Effector CD4-positive, alpha-beta T cell (primary cell): ENCODE measurements around the gene HSF5.
"Not testable (repeated sequence)": the region's sequence is repeated elsewhere in the genome, so short reads cannot be mapped to it uniquely, and the experiment has no call there.

Experiments
- DNase-seq: peaks from one replicate; pipeline ENCODE4 v3.0.0-alpha.2; 2020

The HSF5 gene

DNA sequence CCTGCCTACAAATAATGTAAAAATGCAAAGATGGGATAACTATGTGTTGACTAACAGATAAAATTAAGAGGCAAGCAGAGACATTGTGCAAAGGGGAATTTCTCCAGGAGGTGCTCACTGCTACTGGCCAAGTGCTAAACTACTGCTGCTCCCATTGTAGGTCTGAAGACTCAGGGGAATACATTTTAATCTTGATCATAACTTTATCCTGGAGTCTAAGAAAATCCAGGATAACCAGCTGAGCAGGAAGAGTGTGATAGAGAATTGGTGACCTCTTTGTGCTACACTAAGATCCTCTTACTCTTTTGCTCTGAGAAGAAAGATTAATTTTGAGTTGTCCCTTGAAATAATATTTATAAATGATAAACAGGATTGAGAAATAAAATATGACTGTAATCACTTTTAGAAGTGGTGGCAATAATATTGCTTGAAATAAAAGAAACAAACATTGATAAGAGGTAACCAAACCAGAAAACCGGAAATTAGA lies 76.8 kb downstream of the HSF5 start:
- DNase-seq: no peak

DNA sequence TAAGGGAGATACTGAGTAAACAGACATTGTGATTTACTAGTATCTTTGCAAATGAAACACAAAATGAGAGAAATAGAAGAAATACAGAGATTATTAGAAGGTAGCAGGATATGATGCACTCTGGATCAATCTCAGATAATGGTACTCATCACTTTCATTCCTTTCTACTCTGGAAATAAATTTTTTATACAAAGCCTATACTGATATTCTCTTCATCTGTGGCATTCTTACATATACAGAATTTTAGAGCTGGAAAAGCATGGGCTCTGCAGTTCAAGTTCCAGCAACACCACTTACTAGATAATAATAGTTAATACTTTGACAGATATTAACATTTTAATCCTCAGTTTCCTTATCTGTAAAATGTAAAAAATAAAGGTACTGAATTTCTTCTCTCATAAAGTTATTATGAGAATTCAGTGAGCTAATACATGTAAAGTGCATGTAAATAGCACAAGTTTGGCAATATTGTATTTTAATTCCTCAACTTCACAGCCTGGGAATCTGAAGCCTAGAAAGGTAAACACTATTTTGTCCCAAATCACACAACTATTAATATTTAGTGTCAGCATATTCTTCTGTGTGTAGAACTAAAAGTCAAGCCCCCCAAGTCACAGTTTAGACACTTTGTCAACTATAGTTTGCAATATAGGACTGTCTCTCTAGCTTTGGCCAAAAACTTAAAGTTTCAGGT lies 77.3 kb downstream of the HSF5 start:
- no peak for DNase-seq

DNA sequence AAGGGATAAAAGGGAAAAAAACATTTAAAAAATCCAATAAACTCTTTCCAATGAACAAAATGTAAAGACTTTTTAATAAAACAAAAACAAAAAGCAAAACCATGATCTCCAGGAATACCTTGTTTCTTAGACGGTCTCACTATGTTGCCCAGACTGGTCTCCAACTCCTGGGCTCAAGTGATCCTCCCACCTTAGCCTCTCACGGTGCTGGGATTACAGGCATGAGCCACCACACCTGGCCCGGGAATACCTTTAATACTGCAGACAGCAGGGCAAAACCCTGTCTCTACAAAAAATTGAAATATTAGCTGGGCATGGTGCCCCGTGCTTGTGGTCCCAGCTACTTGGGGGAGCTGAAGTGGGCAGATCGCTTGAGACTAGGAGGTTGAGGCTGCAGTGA lies 78.8 kb downstream of the HSF5 start:
- no peak for DNase-seq

DNA sequence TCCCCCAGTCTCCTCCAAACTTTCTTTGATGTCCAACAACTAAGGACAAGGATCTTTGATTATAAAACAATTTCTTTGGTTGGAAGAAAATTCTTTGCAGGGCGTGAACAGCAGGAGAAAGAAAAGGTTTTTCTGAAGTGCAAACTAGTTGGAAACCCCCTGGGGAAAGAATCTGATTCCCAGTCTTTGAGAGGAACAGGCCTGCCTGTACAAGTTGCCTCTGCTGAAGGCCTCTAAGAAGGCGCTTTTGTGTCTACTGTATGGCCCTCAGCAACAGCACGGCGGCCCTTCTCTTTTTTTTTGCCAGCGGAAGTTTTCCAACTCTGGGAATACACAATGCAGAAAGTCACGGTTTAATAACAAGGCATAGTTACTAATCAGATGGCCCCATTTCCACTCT lies 84.9 kb downstream of the HSF5 start:
- DNase-seq: no peak

DNA sequence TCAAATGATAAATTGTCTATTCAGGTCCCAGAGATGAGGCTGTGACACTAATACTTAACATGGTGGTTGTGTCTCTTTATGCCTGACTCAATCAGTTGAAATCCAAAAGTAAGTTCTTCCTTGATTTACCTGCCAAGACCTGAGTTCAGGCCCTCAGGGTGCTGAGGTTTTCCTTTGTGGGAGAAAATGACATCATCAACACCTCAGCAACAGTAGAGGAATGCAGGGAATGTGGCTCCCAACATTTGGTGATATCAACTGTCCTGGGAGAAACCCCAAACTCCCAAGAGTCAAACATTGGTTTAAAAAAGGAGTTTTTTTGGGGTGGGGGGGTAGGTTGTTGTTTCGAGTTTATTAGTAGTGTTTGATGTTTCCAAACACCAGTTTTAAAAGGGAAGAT lies 85.5 kb downstream of the HSF5 start:
- DNase-seq: no peak

DNA sequence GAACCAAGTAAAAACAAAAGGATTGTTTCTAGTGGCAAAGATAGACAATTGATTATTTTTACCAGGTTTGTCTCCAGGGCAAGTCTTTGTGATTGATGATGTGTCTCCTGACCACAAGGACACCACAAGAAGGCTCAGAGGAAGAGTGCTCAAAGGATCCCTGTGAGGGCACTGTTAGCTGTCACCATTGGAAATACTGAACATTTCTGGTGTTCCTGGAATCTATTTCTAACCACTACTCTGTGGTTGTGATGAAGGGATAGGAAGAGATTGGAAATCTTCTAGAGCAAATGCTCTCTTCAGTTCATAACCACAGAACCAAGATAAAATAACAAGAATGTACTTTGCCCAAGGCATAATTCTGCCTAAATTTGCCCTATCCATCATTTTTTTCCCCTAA lies 86.2 kb downstream of the HSF5 start:
- no peak for DNase-seq

DNA sequence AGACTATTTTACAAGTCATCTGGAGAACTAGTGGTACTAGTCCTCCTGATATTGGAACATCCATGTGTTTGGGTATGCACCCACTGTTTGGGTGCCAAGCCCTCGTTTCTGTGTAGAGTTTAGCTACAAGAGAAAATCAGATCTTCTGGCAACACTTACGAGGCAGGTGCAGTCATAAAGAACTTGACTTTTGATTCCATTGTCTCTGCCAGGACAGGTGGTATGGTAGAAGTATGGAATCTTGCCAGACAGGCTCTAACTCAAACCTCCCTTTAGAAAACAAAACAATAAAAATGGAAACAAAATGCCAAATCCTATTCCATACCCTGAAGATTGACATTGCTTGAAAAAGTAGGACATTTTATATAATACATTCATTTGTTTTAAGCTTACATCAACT lies 86.9 kb downstream of the HSF5 start:
- DNase-seq: no peak

DNA sequence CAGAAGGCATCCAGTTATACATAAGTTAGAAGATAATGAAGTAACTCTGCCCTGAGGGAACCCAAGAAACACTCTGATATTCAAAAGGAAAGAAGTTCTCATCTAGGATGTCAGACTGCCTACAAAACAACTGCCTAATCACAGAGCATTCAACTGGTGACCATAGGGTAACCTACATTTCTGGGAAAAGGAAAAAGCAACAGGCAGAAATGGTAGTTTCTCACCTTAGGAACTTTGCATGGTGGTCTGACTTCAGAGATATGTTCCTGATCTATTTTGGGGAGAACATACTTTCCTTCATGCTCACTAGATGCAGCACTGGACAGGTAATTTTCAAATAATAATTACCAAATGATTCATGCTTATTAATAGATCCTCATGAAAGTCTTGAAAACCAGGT lies 87.4 kb downstream of the HSF5 start:
- DNase-seq: no peak

DNA sequence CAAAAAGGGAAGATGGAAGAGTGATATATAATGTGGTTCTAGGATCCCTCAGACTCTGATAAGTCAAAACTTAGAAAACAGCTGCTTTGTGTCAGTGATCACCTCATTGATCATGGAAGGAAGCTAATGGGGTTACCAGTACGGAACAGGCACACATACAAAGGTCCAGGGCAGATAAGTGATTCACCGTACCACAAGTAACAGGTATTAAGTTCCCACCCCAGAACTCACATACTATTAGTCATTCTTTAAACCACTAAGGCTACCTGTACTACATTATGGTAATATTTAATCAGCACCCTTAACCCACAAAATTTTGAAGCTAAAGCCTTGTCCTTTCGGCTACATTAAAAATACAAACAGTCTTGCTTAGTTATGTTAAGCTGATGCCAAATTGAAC lies 88.2 kb downstream of the HSF5 start:
- no peak for DNase-seq

DNA sequence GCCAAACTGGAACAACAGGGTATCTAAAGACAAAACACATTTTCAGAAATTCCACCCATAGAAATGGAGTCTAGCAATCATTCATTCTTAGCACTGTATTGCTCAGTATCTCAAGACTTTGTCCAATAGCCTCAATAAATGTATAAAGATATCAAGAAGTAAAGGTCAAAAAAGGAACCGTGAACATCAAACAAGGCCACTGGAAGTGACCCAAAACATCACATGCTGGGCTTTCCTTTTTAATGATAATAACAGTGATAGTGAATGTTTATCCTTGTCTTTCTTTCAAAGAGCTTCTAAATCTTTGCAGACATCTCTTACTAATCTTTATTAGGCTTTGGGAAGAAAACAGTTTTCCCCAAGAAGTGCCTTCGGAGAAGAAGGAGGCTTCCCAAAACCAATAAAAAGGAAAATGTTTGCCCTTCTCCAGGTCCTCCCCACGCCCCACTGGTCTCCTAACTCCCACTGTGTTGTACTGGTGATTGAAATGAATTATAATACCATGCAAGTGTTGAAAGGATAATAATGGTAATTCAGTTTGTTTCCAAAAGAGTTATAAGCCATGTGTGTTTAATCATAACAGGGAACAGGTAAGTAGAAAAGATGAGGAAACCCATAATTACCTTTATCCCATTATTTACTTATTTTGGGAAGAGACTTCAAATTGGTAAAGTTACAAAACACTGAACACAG lies 89.5 kb downstream of the HSF5 start:
- no peak for DNase-seq

DNA sequence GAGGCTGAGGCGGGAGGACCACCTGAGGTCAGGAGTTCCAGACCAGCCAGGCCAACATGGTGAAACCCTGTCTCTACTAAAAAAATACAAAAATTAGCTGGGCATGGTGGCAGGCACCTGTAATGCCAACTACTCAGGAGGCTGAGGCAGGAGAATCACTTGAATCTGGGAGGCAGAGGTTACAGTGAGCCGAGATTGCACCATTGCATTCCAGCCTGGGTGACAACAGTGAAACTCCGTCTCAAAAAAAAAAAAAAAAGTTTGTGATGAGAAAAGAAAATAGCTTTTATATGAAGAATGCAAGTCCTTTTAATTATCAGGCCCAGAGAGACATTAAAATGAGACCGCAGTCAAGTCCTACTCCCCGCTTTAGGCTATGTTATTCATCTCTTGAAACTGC lies 90.8 kb downstream of the HSF5 start:
- not testable (repeated sequence) for DNase-seq

DNA sequence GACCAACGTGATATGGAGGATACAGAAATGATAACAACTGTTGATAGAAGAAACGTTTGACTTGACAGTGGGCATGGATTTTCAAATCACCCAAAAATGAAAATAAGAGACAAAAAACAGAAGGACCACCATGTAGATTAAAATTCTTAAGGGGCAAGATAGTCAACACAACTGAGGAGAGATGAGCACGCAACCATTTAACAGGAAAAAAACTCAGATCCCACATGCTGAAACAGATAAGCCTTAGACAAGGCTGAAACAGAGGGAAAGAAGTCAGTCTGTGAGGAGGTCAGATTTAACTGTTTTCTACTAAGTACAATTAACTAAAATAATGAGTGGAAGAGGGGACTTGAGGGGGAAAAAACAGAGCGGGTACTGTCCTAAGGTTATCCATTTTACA lies 92.0 kb downstream of the HSF5 start:
- DNase-seq: no peak

DNA sequence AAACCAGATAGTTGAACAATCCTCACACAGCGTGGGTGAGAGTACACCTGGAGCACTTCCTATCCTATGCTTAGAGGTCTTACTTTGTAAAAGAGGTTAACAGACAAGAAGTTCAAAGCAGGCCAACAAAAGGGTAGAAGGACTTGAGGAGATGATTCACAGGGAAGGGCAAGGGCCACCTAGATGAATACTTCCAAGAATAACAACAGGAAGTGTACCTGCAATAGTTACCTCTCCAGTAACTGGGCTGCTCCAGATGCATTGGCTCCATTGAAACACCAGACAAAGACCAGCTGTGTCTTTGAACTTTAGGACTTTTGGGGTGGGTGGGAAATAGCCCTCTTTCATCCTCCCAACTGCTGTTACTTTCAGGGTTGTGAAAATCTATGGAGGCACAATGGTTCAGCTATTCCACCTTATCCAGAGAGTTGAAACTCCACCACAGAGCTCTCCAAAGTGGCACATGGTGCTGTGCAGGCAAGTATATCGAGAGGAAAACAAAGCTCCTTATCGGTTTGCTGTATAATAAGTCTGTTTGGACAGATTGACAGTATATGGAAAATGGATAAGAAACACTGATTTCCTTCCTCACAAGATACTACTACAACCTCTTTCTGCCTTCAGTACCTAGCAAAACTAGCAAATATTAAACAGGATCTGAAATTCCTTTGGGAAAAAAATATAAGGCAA lies 93.5 kb downstream of the HSF5 start:
- no peak for DNase-seq

DNA sequence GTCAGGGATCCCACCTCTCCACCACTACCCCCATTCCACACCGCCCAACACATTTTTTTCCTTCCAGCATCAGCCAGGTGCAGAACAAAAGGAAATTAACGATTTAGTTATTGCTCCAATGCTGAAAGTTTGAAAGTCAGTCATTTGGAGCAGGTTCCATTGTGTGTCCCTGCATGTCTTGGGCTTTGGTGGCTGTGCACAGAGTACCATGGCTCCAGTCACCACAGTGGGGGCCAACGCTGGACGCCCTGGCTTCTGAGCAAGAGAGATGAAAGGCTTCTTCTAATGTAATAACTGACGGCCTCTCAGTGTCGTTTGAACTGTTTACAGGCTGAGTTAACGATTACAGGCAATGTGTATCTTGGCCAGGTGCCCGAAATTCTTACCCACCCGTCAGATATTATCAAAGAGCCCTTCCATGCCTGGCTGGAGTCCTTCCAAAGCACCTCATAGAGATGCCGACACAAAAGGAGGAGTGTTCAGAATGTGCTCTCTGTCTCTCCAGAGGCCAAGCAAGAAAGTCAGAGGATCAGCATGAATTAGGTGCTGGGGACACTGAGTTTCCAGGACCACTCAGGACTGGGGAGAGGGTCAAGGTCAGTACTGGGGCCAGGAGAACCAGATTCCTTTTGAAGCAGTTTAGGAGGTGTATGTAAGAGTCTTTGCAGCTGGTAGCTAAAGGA lies 96.8 kb downstream of the HSF5 start:
- DNase-seq: no peak

DNA sequence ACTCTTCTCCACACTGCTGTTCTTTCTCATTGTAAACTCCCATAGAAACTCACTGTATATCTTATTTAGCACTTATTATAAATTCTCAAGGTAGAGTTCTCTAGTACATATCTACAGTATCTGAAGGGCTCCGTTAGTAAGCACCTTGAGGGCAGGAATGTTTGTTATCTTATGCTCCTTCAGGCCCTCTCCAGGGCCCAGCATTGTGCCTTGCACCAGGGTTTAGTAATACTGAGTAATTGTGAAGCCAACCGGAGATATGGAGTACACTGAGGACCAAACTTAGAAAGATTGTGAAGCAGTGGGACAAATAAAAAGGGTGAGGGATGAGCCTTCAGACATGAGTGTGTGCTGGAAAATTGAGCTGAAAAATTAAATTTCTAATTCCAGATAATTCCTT lies 97.3 kb downstream of the HSF5 start:
- DNase-seq: no peak

DNA sequence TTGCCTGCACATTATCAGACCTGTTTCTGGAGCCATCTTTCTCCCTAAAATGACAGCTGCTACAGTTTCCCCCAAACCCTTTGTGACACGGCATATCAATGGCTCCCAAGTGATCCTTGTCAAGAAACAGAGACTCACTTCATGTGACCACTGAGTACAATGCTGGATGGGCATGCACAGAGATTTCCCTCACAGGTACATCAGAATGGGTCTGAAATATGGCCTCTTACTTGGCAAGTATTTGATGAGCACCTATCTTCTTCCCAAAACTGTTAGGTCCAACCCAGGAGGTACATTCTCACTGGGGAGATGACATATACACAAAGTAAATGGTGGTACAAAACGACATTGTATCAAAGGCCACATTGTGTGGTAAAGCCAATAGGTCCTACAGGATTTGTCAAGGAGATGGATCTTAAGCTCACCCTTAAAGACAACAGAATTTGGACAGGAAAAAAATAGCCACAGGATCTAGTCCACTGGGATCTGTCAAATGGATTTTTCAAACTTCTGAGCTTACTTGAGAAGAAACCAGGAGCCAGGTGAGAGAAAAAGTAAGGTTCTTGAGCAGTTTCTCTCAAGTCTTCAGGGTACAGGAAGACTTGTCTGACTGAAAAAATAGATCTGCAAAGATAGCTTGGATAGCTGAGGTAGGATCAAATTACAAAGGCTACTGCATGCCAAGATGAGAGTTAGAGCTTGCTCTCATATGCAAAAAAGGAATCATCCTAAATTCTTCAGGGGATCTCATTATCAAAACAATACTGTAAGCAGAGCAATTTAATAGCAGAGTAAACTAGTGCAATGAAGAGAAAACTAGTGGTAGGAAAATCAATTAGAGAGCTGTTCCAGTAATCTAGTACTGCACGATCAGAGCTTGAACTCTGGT lies 99.7 kb downstream of the HSF5 start:
- DNase-seq: no peak

DNA sequence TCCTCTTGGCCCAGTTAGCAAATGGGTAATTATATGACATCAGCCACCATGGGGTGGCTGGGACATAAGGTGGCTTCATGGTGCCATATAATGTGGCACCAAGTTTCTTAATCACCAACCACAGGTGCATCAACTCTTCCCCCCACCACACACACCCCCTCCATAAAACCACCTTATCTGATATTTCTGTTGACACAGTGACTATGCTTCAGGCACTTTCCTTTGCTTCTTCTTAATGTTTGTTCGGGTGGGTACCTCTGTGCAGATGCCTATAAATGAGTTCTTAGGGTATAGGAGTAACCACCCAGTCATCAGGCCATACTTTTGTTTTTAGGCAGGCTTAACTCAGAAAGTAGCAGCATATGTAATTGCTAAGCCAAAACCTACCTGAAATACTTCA lies 100.4 kb downstream of the HSF5 start:
- DNase-seq: no peak

DNA sequence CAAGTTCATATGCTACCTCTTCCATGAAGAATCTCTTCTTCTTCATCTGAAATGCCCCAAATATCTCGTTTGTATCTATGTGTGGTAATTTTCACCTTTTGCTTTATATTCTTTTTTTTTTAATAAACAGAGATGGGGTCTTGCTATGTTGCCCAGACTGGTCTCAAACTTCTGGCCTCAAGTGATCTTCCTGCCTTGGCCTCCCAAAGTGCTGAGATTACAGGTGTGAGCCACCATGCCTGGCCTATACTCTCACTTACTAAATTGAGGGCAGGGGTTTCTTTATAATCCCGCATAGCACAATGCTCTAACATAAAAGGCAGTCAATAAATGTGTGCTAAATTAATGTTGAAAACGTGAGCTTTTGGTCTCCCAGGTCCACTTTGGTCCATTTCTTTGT lies 101.5 kb downstream of the HSF5 start:
- no peak for DNase-seq

DNA sequence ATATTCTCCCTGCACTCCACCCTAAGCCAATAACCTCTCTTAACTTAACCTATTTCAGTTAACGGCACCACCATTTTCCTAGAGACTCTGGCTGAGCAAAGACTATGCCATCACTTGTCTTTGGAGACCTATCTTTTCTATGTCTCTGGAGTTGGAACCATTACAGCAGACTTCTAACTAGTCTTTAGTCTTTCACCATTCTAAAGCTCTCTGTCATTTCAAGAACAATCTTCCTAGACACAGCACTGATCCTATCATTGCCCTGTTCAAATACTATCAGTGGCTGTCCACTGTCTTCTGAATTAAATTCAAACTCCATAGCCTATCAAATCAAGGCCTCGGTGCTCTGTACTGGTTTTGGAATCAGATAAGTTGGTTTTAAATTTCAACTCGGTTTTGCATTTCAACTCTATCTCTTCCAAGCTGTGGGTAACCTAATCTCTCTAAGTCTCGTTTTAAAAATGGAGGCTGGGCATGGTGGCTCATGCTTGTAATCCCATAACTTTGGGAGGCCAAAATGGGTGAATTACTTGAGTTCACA lies 102.8 kb downstream of the HSF5 start:
- DNase-seq: no peak

DNA sequence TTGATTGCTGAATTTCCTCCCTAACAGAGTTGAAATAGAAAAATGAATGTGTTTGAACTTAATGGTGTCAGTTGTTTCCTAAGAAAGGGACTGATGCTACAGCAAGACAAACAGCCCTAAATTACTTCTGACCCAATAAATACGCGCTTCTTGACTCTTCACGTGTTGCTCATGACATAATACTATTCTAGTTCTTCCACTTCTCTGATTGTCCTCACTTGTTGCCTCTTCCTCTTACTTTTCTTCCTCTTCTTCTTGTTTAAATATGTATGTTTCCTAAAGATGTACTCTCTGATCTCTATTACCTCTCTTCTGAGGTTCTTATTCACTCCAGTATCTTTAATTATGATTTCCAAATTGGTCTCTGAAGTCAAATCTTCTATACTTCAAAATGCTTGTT lies 103.3 kb downstream of the HSF5 start:
- DNase-seq: no peak

DNA sequence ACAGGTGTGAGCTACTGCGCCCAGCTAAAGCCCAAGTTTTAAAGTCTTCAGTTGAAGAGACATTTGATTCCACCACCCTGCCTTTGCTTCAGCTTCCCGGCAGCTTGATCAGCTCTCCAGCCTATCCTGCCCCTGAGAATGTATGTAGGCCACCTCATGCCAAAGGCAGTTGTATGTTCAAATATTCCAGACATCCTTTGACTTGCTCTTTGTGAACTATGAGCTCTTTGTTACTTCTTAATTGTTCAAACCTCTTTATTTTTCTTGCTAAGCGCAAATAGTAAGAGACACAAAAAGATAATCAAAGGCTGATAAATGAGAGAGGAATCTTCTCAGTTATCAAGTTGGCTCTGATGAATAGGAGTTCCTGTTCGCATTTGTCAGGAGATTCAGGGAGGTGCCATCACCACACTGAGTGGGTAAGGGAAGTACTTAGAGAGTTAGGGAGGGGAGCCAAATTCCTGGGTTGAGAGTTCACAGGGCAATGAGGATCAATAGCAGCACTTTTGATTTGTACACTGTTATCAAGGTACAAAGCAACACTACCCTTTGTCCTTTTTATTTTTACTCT lies 104.2 kb downstream of the HSF5 start:
- DNase-seq: no peak

DNA sequence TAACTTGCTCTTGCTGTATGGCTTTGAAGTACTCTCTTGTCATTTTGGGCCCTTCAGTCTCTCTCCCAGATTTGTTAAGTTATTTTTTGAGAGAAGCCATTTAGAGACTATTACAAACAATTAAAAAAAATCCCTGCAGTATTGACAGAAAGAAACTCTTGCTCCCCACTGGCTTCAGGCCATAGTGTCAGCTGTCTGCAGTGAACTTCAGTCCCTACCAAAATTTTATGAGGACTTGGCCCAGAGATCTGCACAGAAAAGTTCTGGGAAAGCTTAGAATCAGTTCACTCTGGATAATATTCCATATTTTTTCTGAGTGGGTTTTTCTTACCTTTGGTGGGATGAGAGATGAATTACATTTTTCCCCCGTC lies 105.4 kb downstream of the HSF5 start:
- DNase-seq: no peak
